Fibroblast of skin of back (primary cell): ENCODE data around the gene CDH13.

Source experiments
- DNase-seq: peaks from one replicate; pipeline ENCODE4 v3.0.0-alpha.2; 2013

Gene CDH13

DNA sequence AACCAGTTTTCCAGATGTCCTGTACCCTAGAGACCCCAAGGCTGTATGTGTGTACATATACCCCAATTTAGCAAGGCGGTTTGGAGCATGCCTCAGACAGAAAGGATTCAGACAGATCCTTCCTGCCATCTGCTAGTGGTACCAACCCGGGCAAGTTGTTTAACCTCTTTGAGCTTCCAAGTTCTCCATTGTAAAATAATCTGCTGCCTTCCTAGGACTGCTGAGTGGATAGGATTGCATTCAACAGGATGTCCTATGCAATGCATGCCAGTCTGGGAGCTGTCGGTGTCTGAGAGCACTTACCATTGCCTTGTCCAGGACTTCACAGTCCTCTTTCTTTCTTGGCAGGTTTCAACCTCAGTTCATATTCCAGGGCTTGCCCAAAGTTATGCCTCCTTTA, 1.9 kb downstream of the CDH13 start:
- peak; percentile 42 for DNase-seq

- DNase-seq, result peak; percentile 98
Measured at GRCh38 chr16:82629441-82630027, 2.8 kb downstream of the CDH13 start.

GRCh38 chr16:82630219-82630618, 3.5 kb downstream of the CDH13 start:
- peak; percentile 72 for DNase-seq

DNA sequence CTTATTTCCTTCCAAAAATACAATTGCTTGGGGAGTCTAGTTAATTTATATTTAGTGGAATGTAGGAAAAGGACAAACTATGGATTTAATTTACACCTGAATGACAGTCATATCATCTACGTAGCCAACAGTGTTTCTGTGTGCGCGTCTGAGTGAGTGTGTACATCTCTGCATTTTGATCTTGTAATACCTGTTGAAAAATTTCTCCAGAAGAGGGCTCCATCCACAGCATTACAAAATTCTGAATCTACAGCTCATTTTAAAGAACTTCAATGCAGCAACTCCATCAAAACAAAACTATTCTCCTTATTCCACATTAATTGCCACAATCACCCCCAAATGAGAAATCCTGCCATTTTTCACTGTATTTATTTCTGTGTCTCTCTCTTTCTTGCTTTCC, 3.9 kb downstream of the CDH13 start:
- DNase-seq, result peak; percentile 55

- no peak for DNase-seq
Measured at GRCh38 chr16:82631701-82632685, 5.2 kb downstream of the CDH13 start.

DNA sequence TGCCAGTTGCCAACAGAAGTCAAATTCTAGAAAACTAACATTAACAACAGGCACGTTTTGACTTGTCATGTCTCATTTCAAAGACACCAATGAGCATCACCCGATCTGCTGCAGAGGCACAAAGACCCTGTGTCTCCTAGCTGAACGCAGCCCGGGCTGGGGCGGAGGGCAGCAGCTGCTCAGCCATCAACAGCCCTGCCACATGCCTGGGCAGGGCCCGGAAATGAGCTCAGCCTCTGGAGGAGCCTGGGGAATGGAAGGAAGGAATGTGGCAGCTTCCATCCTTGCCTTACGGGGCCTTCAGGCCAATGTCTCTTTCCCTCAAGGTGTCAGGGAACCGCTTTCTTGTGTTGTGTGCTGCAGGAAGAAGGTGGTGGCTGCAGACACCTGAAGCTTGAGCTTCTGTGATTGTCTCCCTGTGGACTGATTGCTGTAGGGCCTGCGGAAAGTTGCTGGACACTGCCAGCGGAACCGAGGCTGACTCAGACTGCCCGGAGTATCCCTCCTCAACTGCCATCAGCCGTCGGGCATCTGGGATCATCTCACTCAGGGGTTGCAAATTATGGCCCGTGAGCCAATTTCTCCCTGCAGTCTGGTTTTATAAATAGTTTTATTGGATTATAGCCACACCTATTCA, 7.3 kb downstream of the CDH13 start:
- peak; percentile 83 for DNase-seq

DNA sequence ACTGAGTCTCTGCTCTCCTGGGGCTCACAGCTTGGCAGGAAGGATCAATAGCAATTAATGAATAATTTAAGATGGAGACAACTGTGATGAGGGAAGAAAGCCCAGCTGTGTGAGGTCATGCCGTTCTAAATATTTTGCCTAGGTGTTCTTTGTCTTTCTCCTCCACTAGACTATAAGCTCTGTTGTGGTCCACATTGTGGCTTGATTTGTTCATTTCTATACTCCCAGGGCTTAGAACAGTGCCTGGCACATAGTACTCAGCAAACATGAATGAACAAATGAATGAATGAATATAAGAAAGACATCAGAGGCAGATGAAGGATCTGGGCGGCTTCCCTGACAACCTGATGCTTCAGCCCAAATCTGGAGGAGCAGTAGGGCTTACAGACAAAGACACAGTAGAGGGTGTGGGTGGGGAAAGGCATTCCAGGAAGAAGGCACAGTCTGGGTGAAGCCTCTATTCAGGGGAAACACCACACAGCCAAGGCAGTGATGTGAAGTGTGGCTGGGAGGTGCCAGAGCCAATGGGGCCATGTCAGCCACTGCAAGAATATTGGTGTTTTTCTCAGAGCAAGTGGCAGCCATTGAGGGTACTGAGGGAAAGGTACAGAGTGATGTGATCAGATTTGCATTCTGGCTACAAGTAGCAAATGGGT, 8.3 kb downstream of the CDH13 start:
- DNase-seq, result no peak

DNA sequence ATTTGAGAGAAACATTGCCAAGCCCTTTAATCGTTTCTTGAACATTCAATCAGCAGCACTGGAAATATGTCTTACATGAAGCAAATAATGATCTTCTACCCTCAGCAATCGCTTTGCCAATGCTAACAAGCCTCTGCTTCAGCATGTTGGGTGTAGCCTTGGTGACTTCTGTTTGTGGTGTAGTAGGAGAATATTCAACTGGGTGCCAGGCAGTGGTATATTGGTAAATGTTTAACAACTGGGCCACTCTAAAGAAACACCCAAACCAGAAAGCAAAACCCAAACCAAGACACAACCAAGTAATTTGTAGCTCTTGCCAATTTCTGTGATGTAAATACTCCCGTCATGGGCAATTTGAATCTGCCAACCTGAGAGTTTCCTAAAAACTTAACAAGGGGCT, 9.7 kb downstream of the CDH13 start:
- no peak for DNase-seq

DNA sequence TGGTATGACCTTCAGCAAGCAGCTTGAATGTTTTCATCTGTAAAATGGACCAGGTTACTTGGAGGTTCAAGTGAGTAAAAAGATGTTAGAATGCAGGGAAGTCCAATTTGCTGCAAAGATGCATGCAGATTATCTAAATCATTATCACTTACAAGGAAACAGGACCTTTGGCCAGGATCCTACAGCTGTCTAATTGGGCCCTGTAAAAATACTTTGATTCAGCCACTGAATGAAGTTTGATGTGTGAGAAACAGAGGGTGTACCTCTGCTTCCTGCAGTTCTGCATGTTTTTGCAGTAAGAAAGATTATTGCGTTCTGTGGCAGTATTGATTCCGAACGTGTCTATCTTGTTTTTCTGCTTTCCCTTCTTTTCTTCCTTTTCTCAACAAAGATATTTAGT, 10.2 kb downstream of the CDH13 start:
- no peak for DNase-seq

- DNase-seq, result peak; percentile 97
Measured at GRCh38 chr16:82638095-82638798, 11.5 kb downstream of the CDH13 start.

DNA sequence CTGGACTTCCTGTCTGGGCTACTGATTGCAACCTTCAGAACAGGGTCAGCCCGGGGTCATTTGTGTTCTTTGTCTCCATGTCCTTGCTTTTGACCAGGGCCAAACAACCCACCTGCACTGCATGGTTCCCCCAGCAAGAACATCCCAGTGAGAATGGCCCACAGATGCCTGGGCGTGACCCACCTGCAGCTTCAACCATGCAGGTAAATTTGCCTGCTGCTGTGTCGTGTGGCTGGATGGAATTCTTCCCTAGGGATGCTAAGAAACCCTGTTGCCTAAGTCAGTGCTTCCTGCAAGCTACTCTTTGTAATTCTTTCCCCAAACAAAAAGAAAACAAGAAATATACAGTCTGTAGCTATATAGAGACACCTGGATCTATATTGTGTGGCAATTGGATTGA, 12.5 kb downstream of the CDH13 start:
- DNase-seq, result no peak

DNA sequence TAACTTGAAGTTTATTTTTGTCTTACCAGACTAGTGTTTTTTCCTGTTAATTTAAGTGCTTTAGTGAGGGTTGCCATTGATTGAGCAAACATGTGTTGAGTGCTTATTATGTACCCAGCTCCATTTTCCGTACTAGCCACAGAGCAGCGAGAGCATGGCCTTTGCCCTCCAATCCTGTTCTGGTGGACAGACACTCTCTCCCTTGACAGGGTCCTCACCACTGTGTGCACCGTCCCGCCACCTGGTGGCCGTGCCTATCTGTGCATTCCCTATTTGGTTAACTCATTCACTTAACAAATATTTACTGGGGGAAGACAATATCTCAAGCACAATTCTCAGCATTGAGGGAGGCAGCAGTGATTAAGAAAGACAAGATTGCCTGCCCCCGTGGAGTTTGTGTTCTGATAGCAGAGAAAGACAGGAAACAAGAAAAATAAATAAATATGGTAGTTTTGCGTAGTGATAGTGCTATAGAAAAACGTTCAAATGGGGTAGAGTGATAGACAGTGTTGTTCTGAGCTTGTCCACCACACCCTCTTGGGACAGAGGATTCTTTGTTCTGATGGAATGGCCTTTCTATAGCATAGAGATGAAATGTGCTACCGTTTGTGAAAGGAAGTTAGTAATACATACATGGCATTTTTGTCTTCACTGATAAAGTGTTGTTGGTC, 13.0 kb downstream of the CDH13 start:
- peak; percentile 70 for DNase-seq

DNA sequence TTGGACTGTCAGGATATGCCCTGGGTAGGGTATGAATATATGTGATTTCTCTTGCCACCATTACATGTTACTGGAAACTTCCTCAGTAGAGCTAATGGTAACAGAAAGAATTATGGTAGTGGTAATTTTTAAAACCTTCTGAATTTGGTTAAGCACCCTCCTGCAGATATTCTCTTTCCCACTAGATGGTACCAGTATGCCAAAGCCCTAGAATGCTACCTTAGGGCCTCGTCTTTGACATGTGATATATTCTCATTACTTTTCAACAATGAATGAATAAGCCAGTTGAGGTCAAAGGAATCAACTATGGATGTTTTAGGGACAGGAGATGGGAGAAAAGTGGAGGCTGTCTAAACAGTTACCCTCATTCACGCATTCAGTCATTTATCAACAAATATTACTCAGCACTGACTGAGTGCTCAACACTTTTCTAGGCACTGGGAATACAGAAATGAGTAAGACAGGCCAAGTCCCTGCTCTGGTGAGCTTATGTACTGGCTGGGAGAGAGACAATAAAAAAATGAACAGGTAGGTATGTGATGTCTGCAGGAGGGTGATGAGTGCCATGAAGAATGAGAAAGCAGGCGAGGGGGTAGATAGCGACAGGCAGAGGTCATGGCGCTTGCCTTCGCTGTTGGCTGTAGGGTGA, 14.7 kb downstream of the CDH13 start:
- peak; percentile 56 for DNase-seq

- no peak for DNase-seq
Measured at GRCh38 chr16:82643136-82643535, 16.4 kb downstream of the CDH13 start.

- peak; percentile 46 for DNase-seq
Measured at GRCh38 chr16:82643936-82644630, 17.3 kb downstream of the CDH13 start.

DNA sequence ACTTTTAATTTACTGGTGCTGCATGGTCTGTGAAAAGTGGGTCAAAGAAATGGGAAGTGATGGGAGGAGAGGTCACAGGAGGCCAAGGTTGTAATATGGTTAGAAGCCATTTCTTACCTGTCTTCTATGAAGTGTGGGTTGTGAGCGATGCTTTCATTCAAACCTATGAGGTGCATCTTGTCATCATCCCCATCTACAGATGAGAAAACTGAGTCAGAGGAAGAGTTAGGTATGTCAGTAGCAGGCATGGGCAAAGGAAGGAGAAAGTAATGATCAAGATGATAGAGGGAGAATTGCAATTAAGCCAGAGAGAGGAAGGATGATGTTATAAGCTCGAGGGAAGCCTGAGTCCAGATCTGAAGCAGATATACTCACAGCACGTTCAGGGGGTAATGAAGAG, 19.7 kb downstream of the CDH13 start:
- DNase-seq, result no peak

DNA sequence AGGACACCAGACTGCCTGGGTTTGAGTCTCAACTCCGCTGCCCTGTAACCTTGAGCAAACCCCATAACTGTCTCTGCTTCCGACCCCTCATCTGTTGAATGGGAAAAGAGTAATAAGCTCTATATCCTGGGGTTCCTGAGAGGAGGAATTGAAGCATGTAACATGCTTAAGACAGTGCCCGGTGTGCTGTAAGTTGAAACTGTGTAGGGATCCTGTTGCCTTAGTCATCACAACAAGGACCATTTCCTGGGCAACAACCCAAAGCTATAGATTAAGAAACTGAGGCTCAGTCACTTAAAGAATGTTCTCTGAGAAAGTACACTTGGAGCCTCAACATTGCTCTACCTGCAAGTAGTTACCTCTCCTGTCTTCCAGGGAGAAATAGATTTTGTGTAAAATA, 23.0 kb downstream of the CDH13 start:
- DNase-seq, result peak; percentile 52

DNA sequence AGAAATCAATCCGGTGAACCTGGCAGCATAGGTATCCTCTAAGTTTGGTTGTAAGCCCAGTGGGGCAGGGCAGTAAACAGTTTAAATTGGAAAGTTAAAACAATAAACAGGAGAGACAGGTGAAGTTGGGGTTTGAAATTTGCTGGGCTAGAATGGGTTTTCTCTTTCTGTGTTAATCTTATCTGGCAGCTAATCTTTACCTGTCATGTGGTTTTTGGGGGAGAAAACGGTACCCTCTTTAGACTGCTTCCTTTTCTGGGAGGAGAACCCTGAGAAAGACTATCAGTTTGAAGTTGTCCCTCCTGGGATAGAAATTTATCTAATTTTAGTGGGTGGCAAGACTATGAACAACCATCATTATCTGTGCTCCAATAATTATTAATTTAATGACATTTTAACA, 24.0 kb downstream of the CDH13 start:
- DNase-seq, result no peak

GRCh38 chr16:82651921-82652601, 25.3 kb downstream of the CDH13 start:
- no peak for DNase-seq

- DNase-seq, result no peak
Measured at GRCh38 chr16:82652826-82653225, 26.1 kb downstream of the CDH13 start.
